K562 (cell line): ENCODE data around the gene AOC3. TPM values are rescaled to one million over a fixed set of nuclear protein-coding genes. Genes with fewer than 3 reads are reported as not detected.
A peak's percentile ranks its signal among the peaks of the same experiment; 100 is the strongest.

Experiments used
- ARID1B ChIP-seq: fragments of 450-650 bp; IDR thresholded peaks from 2 replicates; pipeline ENCODE4 v1.6.1; 2016; ENCODE audit warnings: antibody characterized with exemption, mild to moderate bottlenecking, inconsistent platforms
- CCNT2 ChIP-seq: IDR thresholded peaks from 2 replicates; pipeline ENCODE4 v1.6.1; 2011; ENCODE audit warnings: borderline replicate concordance, low read depth, mild to moderate bottlenecking, moderate library complexity, mixed read lengths, low read length; ENCODE audit not compliant: insufficient read length; ENCODE audit errors: extremely low read depth
- CHAMP1 ChIP-seq: fragments of 450-650 bp; IDR thresholded peaks from 2 replicates; pipeline ENCODE4 v1.6.1; 2016; ENCODE audit warnings: mild to moderate bottlenecking
- DMBX1 ChIP-seq: fragments of 250-450 bp; sonication (Bioruptor Pico); IDR thresholded peaks from 2 replicates; pipeline ENCODE4 v1.8.0; 2022; ENCODE audit warnings: inconsistent platforms, mild to moderate bottlenecking, moderate library complexity, borderline replicate concordance
- FOXA1 ChIP-seq: fragments of 450-650 bp; IDR thresholded peaks from 2 replicates; pipeline ENCODE4 v1.6.1; 2016; ENCODE audit warnings: mild to moderate bottlenecking, borderline replicate concordance
- GABPB1 ChIP-seq: sonication (generic); formaldehyde crosslinking; IDR thresholded peaks from 2 replicates; pipeline ENCODE4 v1.8.0; 2022; ENCODE audit warnings: mild to moderate bottlenecking, missing genetic modification reagents
- HDAC3 ChIP-seq: fragments of 450-650 bp; IDR thresholded peaks from 2 replicates; pipeline ENCODE4 v1.6.1; 2018; ENCODE audit warnings: borderline replicate concordance, mild to moderate bottlenecking, moderate library complexity; ENCODE audit not compliant: partially characterized antibody
- PTRF ChIP-seq: fragments of 450-650 bp; IDR thresholded peaks from 2 replicates; pipeline ENCODE4 v1.6.1; 2016; ENCODE audit warnings: mild to moderate bottlenecking, missing genetic modification characterization, missing compliant biosample characterization
- RBM14 ChIP-seq: fragments of 200-400 bp; formaldehyde crosslinking; IDR thresholded peaks from 2 replicates; pipeline ENCODE4 v1.6.1; 2018; ENCODE audit warnings: low read depth, mild to moderate bottlenecking, low read length, moderate library complexity, borderline replicate concordance; ENCODE audit not compliant: insufficient read depth
- RFX5 ChIP-seq: IDR thresholded peaks from 2 replicates; pipeline ENCODE4 v1.6.1; 2011; ENCODE audit warnings: low read depth, mild to moderate bottlenecking, improper control_type of control experiment, low read length
- RHOXF2B ChIP-seq: fragments of 250-450 bp; sonication (Bioruptor Pico); conservative IDR thresholded peaks from 2 replicates; pipeline ENCODE4 v1.5.1; 2021
- SMC3 ChIP-seq: conservative IDR thresholded peaks from 2 replicates; pipeline ENCODE4 v1.6.1; 2011; ENCODE audit warnings: low read depth, low read length, improper control_type of control experiment; ENCODE audit not compliant: insufficient read depth
- TCF3 ChIP-seq: sonication (generic); formaldehyde crosslinking; IDR thresholded peaks from 2 replicates; pipeline ENCODE4 v1.4.0; 2020; ENCODE audit warnings: mild to moderate bottlenecking, missing genetic modification reagents
- TFE3 ChIP-seq: fragments of 450-650 bp; formaldehyde crosslinking; IDR thresholded peaks from 2 replicates; pipeline ENCODE4 v1.4.0; 2020; ENCODE audit warnings: mild to moderate bottlenecking, mixed read lengths
- ZMIZ1 ChIP-seq, 2 experiments: fragments of 150-350 bp in 1 of 2; IDR thresholded peaks; 2 replicates each; pipeline ENCODE4 v1.6.1; 2012 to 2016; ENCODE audit warnings: low read depth in 2 of 2, low read length in 2 of 2, mild to moderate bottlenecking in 1 of 2, moderate library complexity in 1 of 2
- ZNF274 ChIP-seq: IDR thresholded peaks from 2 replicates; pipeline ENCODE4 v1.6.1; 2011; ENCODE audit warnings: low read depth, mild to moderate bottlenecking, low read length, moderate library complexity, borderline replicate concordance
- ZNF316 ChIP-seq: fragments of 450-650 bp; IDR thresholded peaks from 2 replicates; pipeline ENCODE4 v1.6.1; 2016
- ZNF511 ChIP-seq: sonication (generic); formaldehyde crosslinking; IDR thresholded peaks from 2 replicates; pipeline ENCODE4 v1.8.0; 2022; ENCODE audit warnings: mild to moderate bottlenecking, missing genetic modification reagents
- polyA plus RNA-seq, 8 experiments: library from polyadenylated mRNA; depleted of rRNA in 4 of 8; stranded (reverse) in 5 of 8; unstranded in 3 of 8; fragments of >200 nt; fragmentation: Nextera tagmentation in 2 of 8; fragmentation: Illumina TruSeq in 1 of 8; extraction: Ambion mirVana in 2 of 8; extraction: Trizol in 1 of 8; gene quantifications; 2 replicates each; pipeline versions ENCODE4 v1.2.1 to v1.2.3, GENCODE V29; 2011 to 2014; ENCODE audit warnings: inconsistent platforms in 1 of 8, missing spikeins in 1 of 8
- total RNA-seq, 7 experiments: library from RNA; depleted of rRNA in 6 of 7; stranded (reverse); fragments of >200 nt in 6 of 7; fragmentation: Illumina TruSeq in 2 of 7; extraction: Trizol in 2 of 7; gene quantifications; 2 replicates each; pipeline versions ENCODE4 v1.2.1 to v1.2.3, GENCODE V29; 2011 to 2021; ENCODE audit warnings: low replicate concordance in 1 of 7

The AOC3 gene
- total and polyA plus RNA-seq, 9 of the 15 experiments (the other 6 are each of a cell fraction or from before 2014, with no cell fraction given): 0.09 to 0.42 (median 0.22) TPM; not detected in 3

GRCh38 chr17:42832934-42833766 lies 17.8 kb upstream of the AOC3 start, which contains the start of gene PSME3 (continued):
- TF ChIP-seq ZNF511 (CRISPR knock-in tag): no peak
- TF ChIP-seq GABPB1 (CRISPR knock-in tag): peak; percentile 98
- no peak for TF ChIP-seq DMBX1 (CRISPR knock-in tag)
- TF ChIP-seq ZNF274: no peak
- TF ChIP-seq RBM14: 0 out of 2 replicates have a peak, but pooled peaks have one; percentile 52
- TF ChIP-seq HDAC3: peak; percentile 18
- TF ChIP-seq PTRF (tag): no peak
- no peak for TF ChIP-seq SMC3
- no peak for TF ChIP-seq RFX5
- no peak for TF ChIP-seq TFE3
- TF ChIP-seq CCNT2: peak; percentile 65
- no peak; the same call in 1 of the 2 replicates for TF ChIP-seq CHAMP1
- TF ChIP-seq ZMIZ1 (IDR thresholded peaks at IDR 0.05; ENCODE audit: low read depth in 2 of 2, low read length in 2 of 2): no peak
- no peak for TF ChIP-seq ARID1B
- TF ChIP-seq RHOXF2B (CRISPR knock-in tag): no peak
- TF ChIP-seq FOXA1: no peak
- TF ChIP-seq ZNF316: no peak
- TF ChIP-seq TCF3 (CRISPR knock-in tag): no peak
